Mucosa of descending colon (tissue), 3 donors: ENCODE results near the gene ZHX3. TPM values are rescaled to one million over a fixed set of nuclear protein-coding genes. Genes with fewer than 3 reads are reported as not detected.

Experiments used
- ATAC-seq: fragments of 200-7000 bp; cut with Tn5 transposase; one replicate; pipeline ENCODE4 v1.9.1; 2020; ENCODE audit warnings: mild to moderate bottlenecking, moderate library complexity
- DNase-seq, 3 donors: peaks; one replicate each; pipeline ENCODE4 v3.0.0-alpha.2; 2020
- H3K36me3 ChIP-seq: fragments of 200-600 bp; one replicate; pipeline ENCODE4 v1.8.0; 2021; ENCODE audit warnings: low read depth, mild to moderate bottlenecking
- H3K4me1 ChIP-seq: fragments of 200-600 bp; one replicate; pipeline ENCODE4 v1.8.0; 2021; ENCODE audit warnings: low read depth, mild to moderate bottlenecking
- H3K4me3 ChIP-seq: fragments of 200-600 bp; one replicate; pipeline ENCODE4 v1.8.0; 2021; ENCODE audit warnings: mild to moderate bottlenecking
- H3K9me3 ChIP-seq: fragments of 200-600 bp; one replicate; pipeline ENCODE4 v1.8.0; 2021; ENCODE audit warnings: mild to moderate bottlenecking
- intact Hi-C, 2 donors: fragments of 100-400 bp; cut with DNase I in 1 of 2; cut with micrococcal nuclease in 1 of 2; formaldehyde crosslinking; loops; one replicate each; pipeline versions ENCODE4 v1.11.0 to v1.11.1; 2022; cut with DNase I, micrococcal nuclease
- long read RNA-seq, 2 donors: library from polyadenylated mRNA; unstranded; transcript quantifications; one replicate each; pipeline ENCODE4 v2.0.0, GENCODE V29; 2019 to 2021
- total RNA-seq, 3 donors: library from RNA; stranded (reverse); fragmentation: NEBNext Ultra II Directional in 2 of 3; extraction: Animal tissue kit (Norgen Biotek cat#: 25700) in 2 of 3; gene quantifications; one replicate each; pipeline versions ENCODE4 v1.2.1 to v1.2.4, GENCODE V29; 2021 to 2023
- TF ChIP-seq, protein P1 (sequence below): fragments of 200-600 bp; IDR thresholded peaks from one replicate; pipeline ENCODE4 v1.8.0; 2022; ENCODE audit warnings: antibody characterized with exemption, mild to moderate bottlenecking
- donor health status: DM: no; HTN: no; CAD: no; lungs with moderate emphysema.
- donor health status: DM: no; HTN: no; CAD: no.
- donor health status: DM: no; HTN: yes; CAD: no.

ZHX3 gene, protein sequence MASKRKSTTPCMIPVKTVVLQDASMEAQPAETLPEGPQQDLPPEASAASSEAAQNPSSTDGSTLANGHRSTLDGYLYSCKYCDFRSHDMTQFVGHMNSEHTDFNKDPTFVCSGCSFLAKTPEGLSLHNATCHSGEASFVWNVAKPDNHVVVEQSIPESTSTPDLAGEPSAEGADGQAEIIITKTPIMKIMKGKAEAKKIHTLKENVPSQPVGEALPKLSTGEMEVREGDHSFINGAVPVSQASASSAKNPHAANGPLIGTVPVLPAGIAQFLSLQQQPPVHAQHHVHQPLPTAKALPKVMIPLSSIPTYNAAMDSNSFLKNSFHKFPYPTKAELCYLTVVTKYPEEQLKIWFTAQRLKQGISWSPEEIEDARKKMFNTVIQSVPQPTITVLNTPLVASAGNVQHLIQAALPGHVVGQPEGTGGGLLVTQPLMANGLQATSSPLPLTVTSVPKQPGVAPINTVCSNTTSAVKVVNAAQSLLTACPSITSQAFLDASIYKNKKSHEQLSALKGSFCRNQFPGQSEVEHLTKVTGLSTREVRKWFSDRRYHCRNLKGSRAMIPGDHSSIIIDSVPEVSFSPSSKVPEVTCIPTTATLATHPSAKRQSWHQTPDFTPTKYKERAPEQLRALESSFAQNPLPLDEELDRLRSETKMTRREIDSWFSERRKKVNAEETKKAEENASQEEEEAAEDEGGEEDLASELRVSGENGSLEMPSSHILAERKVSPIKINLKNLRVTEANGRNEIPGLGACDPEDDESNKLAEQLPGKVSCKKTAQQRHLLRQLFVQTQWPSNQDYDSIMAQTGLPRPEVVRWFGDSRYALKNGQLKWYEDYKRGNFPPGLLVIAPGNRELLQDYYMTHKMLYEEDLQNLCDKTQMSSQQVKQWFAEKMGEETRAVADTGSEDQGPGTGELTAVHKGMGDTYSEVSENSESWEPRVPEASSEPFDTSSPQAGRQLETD
- 10 to 100 TPM; 24.5 to 84.5 (median 32.8) TPM for total RNA-seq
- long read RNA-seq, donor 1, full-length matches to known transcripts, result 5 of 33 reads
- long read RNA-seq, donor 1, partial matches to known transcripts, result 10 of 33 reads
- long read RNA-seq, donor 1, other reads (novel, unspliced or antisense), result 18 of 33 reads
- long read RNA-seq, donor 2, partial matches to known transcripts, result 2 of 2 reads
- long read RNA-seq, donor 2, other reads (novel, unspliced or antisense), result 0 of 2 reads

DNA sequence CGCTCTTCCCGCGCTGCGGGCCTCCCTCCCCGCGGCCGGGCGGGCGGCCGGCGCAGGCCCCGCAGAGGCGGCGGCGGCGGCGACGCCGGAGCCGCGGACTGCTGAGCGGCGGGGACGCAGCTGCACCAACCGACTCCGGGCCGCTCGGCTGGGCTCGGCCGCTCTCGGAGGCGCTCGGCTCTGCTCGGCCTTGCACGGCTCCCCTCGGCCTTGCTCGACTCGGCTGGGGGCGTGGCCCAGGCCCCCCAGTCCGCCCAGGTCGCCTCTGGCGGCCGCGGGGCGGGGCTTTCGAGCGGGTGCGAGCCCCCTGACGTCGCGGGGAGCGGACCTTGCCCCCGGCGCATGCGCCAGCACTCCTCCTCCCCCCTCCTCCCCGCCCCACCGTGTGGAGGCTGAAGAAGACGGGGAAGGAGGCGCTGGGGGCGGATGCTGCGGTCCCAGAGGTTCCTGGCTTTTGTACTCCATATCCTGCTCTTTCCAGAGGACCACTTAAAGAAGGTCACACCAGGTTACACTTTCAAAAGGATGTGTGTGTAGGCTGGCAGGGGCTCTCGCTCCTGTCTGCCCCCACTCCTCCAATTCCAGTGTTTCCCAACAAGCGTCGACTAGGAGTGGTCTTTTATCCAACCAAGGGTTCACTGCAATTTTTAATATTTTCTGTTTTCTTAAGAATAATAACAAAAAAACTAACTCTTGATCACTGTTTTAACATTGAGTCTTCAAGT, at the start of gene ZHX3:
Gene ZHX3 (minus strand): TSS at position 186 of the 725 bp plus-strand sequence. CDS start 112,815 bp downstream, outside the sequence.
- Histone ChIP-seq H3K9me3 (no peaks in the 10 kb centered on the region), H3K4me1 (peaks cover 26% of the 10 kb centered on the region), H3K4me3 (peak within 1 kb of the TSS; percentile 60), H3K36me3 (no peaks in the 10 kb centered on the region)
- ATAC-seq, result peak; percentile 94
- TF ChIP-seq, protein P1, sequence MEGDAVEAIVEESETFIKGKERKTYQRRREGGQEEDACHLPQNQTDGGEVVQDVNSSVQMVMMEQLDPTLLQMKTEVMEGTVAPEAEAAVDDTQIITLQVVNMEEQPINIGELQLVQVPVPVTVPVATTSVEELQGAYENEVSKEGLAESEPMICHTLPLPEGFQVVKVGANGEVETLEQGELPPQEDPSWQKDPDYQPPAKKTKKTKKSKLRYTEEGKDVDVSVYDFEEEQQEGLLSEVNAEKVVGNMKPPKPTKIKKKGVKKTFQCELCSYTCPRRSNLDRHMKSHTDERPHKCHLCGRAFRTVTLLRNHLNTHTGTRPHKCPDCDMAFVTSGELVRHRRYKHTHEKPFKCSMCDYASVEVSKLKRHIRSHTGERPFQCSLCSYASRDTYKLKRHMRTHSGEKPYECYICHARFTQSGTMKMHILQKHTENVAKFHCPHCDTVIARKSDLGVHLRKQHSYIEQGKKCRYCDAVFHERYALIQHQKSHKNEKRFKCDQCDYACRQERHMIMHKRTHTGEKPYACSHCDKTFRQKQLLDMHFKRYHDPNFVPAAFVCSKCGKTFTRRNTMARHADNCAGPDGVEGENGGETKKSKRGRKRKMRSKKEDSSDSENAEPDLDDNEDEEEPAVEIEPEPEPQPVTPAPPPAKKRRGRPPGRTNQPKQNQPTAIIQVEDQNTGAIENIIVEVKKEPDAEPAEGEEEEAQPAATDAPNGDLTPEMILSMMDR, result no peak
- DNase-seq, result peak; percentile 96 to 99 (median 98)
- intact Hi-C loops, result no loop called here

DNA sequence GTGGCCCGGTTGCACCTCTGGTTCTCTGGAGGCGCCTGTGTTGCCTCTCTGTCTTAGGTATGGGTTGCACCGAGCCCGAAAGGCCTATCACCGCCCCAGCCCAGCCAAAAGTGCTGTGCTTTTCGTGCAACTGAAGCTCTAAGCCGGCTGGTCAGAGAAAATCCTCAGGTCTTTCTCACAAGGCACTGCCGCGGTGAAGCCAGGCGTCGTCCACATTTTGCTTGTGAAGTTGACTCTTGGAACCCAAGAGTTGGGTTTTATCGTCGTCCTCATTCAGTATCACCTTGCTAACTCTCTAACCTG, 49.8 kb upstream of the ZHX3 start:
- TF ChIP-seq, protein P1, result no peak
- no peaks in the 10 kb centered on the region for H3K36me3 ChIP-seq
- H3K4me3 ChIP-seq, result no peak overlapping the region
- H3K4me1 ChIP-seq, result peaks cover 6% of the 10 kb centered on the region
- DNase-seq (peak in 1 of 3 donors; percentile 34), ATAC-seq (no peak)
- H3K9me3 ChIP-seq, result no peaks in the 10 kb centered on the region
- intact Hi-C loops, result no loop called here

DNA sequence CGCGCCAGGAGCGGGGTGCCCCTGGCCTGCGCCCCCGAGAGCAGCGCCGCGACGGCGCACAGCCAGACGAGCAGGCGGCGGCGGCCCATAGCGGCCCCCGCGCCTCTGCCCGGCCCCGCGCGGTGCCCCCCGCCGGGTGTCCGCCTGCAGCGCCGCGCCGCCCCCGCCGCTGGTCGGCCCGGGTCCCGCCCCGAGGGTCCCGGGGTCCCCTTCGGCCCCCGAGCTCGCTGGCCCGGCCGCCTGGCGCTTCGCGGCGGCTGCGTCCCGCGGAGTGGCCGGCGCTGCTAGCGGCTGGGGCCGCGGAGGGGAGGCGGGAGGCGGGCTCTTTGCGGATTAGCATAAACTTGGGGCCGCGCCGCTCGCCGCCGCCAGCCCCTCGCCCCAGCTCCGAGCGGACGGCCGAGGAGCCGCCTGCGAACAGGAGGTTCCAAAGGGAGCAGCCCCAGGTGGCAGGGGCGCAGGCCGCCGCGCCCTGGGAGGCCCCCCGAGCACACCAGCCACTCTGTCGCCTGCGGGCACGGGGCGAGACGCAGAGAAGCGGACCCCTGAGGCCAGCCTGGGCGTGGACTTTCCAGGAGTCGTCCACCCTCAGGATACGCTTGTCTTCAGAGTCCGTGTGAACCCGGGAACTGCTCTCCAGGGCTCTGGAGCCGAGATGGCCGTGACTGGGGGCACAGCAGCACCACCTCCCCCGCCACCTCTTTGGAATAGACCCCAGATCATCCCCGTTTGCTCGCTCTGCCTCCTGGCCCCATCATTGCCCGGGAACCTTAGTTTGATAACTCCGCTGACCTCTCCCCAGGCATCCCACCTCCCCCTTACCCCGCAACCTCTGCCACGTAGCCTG, 49.2 kb upstream of the ZHX3 start, which contains the start of gene EMILIN3:
Gene EMILIN3 (minus strand): TSS at position 273 of the 847 bp plus-strand sequence. CDS start 184 bp downstream, at position 89.
- Histone ChIP-seq H3K4me3 (no peak within 1 kb of the TSS), H3K9me3 (no peaks in the 10 kb centered on the region), H3K4me1 (peaks cover 6% of the 10 kb centered on the region), H3K36me3 (no peaks in the 10 kb centered on the region)
- TF ChIP-seq, protein P1, result no peak
- intact Hi-C loops, result no loop called here
- ATAC-seq (no peak), DNase-seq (peak in 2 of 3 donors; percentile 18 to 28)

DNA sequence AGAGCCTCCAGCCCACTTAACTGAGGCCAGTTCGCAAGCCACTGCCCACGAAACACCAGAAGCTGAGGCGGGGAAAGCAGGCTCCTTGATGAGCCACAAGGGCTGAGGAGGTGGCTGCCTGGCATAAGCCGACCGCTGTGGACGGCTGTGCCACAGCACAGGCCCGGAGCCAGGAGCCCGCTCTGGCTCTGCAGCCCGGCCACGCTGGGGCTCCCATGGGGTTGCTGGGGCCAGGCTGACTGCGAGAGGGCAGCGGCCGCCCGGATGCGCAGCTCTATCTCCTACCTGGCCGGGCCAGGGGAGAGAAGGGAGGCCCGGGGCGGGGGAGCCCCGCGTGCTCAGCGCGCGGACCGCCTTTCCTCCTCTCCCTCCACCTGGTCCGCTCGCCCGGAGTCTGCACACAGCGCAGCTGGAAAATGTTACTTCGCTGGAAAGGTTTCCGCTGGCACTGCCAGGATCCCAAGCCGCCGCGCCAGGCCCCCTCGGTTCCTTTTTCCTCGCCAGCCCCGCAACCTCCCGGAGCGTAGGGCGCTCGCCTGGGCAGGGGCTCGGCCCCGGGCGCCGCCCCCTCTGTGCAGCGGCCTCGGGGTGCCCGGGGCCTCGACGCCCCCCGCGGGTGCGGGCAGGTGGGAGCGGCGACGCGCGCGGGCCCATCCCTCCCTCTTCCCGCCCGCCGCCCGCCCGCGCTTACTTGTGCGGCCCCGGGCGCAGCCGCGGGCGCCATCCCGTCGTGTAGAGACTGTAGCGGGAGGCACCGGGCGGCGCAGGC, 48.4 kb upstream of the ZHX3 start:
- ATAC-seq, result peak; percentile 11
- peak in 2 of 3 donors; percentile 19 to 30 for DNase-seq
- intact Hi-C loops, result no loop called here
- TF ChIP-seq, protein P1, result no peak
- Histone ChIP-seq H3K4me3 (no peak overlapping the region), H3K36me3 (no peaks in the 10 kb centered on the region), H3K4me1 (peaks cover 6% of the 10 kb centered on the region), H3K9me3 (no peaks in the 10 kb centered on the region)
